Neural cell (in vitro differentiated cells): Measurements from ENCODE around the gene TFDP1. TPM values are rescaled to one million over a fixed set of nuclear protein-coding genes. Genes with fewer than 3 reads are reported as not detected.

Experiments used
- H2AFZ ChIP-seq: fragments of 200-600, 300-800 bp; sonication (generic), shearing (Covaris generic); 2 replicates; pipeline ENCODE4 v1.6.0; 2014; ENCODE audit warnings: low read depth, mild to moderate bottlenecking, antibody characterized with exemption, low read length, moderate library complexity
- H3F3A ChIP-seq: fragments of 200-600 bp; shearing (Covaris generic); 2 replicates; pipeline ENCODE4 v1.6.1; 2016; ENCODE audit warnings: mild to moderate bottlenecking, moderate library complexity, mixed read lengths, antibody characterized with exemption, low read length; ENCODE audit not compliant: insufficient read depth, poor library complexity, severe bottlenecking
- H3K27ac ChIP-seq: fragments of 200-600, 300-800 bp; sonication (generic), shearing (Covaris generic); 2 replicates; pipeline ENCODE4 v1.5.1; 2014; ENCODE audit warnings: mild to moderate bottlenecking, low read length, moderate library complexity
- H3K27me3 ChIP-seq: fragments of 300-800, 200-600 bp; sonication (generic), shearing (Covaris generic); 2 replicates; pipeline ENCODE4 v1.6.0; 2014; ENCODE audit warnings: mild to moderate bottlenecking, low read depth, low read length, moderate library complexity; ENCODE audit not compliant: insufficient read depth
- H3K36me3 ChIP-seq: fragments of 300-800, 200-600 bp; sonication (generic), shearing (Covaris generic); 2 replicates; pipeline ENCODE4 v1.5.1; 2014; ENCODE audit warnings: mild to moderate bottlenecking, antibody characterized with exemption, low read length, moderate library complexity; ENCODE audit not compliant: insufficient read depth
- H3K4me2 ChIP-seq: fragments of 300-800, 200-600 bp; sonication (generic), shearing (Covaris generic); 2 replicates; pipeline ENCODE4 v1.6.0; 2014; ENCODE audit warnings: mild to moderate bottlenecking, low read length
- H3K4me3 ChIP-seq: fragments of 300-800, 200-600 bp; sonication (generic), shearing (Covaris generic); 2 replicates; pipeline ENCODE4 v1.5.1; 2014; ENCODE audit warnings: mild to moderate bottlenecking, low read length, moderate library complexity
- H3K79me2 ChIP-seq: fragments of 200-600 bp; shearing (Covaris generic); replicated peaks from 2 replicates; pipeline ENCODE4 v1.6.0; 2014; ENCODE audit warnings: mild to moderate bottlenecking, low read length, moderate library complexity; ENCODE audit not compliant: insufficient read depth
- H3K9ac ChIP-seq: fragments of 300-800, 200-600 bp; sonication (generic), shearing (Covaris generic); 2 replicates; pipeline ENCODE4 v1.6.1; 2016; ENCODE audit warnings: mild to moderate bottlenecking, low read length, mixed read lengths
- H3K9me2 ChIP-seq: fragments of 200-600 bp; shearing (Covaris generic); 2 replicates; pipeline ENCODE4 v1.6.1; 2016; ENCODE audit warnings: mild to moderate bottlenecking, low read length, mixed read lengths; ENCODE audit not compliant: insufficient read depth
- H3K9me3 ChIP-seq: fragments of 200-600, 300-800 bp; sonication (generic), shearing (Covaris generic); 2 replicates; pipeline ENCODE4 v1.6.1; 2016; ENCODE audit warnings: mild to moderate bottlenecking, mixed run types, low read length, moderate library complexity, mixed read lengths
- H4K20me1 ChIP-seq: fragments of 200-600 bp; shearing (Covaris generic); 2 replicates; pipeline ENCODE4 v1.6.1; 2016; ENCODE audit warnings: mild to moderate bottlenecking, mixed run types; ENCODE audit not compliant: insufficient read depth
- EP300 ChIP-seq: fragments of 450-650 bp; conservative IDR thresholded peaks from 2 replicates; pipeline ENCODE4 v1.6.1; 2014; ENCODE audit warnings: antibody characterized with exemption, mild to moderate bottlenecking, moderate library complexity; ENCODE audit not compliant: poor library complexity, severe bottlenecking
- EZH2 ChIP-seq: fragments of 200-600, 300-800 bp; shearing (Covaris generic), sonication (generic); IDR thresholded peaks from 2 replicates; pipeline ENCODE4 v1.6.1; 2014; ENCODE audit warnings: antibody characterized with exemption, low read length, borderline replicate concordance, mild to moderate bottlenecking; ENCODE audit not compliant: insufficient read depth, poor library complexity, severe bottlenecking
- MXI1 ChIP-seq: fragments of 450-650 bp; conservative IDR thresholded peaks from 2 replicates; pipeline ENCODE4 v1.6.1; 2014; ENCODE audit warnings: antibody characterized with exemption, mild to moderate bottlenecking; ENCODE audit not compliant: poor library complexity, severe bottlenecking
- POLR2AphosphoS5 ChIP-seq: IDR thresholded peaks from 2 replicates; pipeline ENCODE4 v1.6.1; 2012
- RAD21 ChIP-seq: fragments of 450-650 bp; conservative IDR thresholded peaks from 2 replicates; pipeline ENCODE4 v1.6.1; 2014; ENCODE audit warnings: antibody characterized with exemption, mild to moderate bottlenecking, moderate library complexity
- SMC3 ChIP-seq: fragments of 450-650 bp; conservative IDR thresholded peaks from 2 replicates; pipeline ENCODE4 v1.6.1; 2014; ENCODE audit warnings: antibody characterized with exemption, mild to moderate bottlenecking, moderate library complexity; ENCODE audit not compliant: poor library complexity
- TAF1 ChIP-seq: IDR thresholded peaks from 2 replicates; pipeline ENCODE4 v1.6.1; 2012; ENCODE audit warnings: low read depth
- polyA minus RNA-seq: library from RNA; depleted of rRNA, polyadenylated mRNA; stranded (reverse); fragments of >200 nt; gene quantifications from 2 replicates; pipeline ENCODE4 v1.2.3, GENCODE V29; 2014
- polyA plus RNA-seq: library from polyadenylated mRNA; depleted of rRNA; stranded (reverse); fragments of >200 nt; gene quantifications from 2 replicates; pipeline ENCODE4 v1.2.3, GENCODE V29; 2014
- TF ChIP-seq, protein P1 (sequence below): IDR thresholded peaks from 2 replicates; pipeline ENCODE4 v1.6.1; 2012; ENCODE audit warnings: borderline replicate concordance
- TF ChIP-seq, protein P2 (sequence below): fragments of 450-650 bp; IDR thresholded peaks from 2 replicates; pipeline ENCODE4 v1.5.1; 2014; ENCODE audit warnings: antibody characterized with exemption, mild to moderate bottlenecking, moderate library complexity; ENCODE audit not compliant: poor library complexity, severe bottlenecking

TFDP1 gene, protein sequence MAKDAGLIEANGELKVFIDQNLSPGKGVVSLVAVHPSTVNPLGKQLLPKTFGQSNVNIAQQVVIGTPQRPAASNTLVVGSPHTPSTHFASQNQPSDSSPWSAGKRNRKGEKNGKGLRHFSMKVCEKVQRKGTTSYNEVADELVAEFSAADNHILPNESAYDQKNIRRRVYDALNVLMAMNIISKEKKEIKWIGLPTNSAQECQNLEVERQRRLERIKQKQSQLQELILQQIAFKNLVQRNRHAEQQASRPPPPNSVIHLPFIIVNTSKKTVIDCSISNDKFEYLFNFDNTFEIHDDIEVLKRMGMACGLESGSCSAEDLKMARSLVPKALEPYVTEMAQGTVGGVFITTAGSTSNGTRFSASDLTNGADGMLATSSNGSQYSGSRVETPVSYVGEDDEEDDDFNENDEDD
- polyA plus RNA-seq (81.2 and 81.4 TPM in 2 replicates), polyA minus RNA-seq (42.9 and 46.9 TPM in 2 replicates)

DNA sequence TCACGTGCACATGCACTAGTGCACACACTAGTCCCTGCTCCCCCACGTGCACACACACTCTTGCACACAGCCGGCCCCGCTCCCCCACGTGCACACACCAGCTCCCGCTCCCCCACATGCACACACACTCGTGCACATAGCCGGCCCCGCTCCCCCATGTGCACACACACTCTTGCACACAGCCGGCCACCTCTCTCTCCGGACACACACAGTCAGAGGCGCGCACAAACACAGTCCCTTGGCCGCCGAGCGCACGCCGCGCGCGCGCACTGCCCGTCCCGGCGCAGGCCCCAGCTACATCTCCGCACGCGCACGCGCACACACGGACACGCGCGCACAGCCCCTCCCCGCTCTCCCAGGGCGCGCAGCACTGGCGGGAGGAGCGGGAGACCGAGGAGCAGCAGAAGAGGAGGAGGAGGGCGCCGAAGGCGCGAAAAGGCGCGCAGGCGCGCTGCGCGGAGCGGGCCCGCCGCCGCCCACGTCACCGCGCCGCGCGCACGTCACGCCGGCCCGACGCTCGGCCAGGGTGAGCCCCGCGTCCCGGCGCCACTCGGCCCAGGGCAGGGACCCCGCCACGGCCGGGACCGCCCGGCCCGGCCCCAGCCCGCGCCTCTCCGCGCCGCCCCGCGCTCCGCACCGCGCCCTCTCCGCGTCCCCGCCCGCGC lies at the start of gene TFDP1:
TFDP1 (plus strand) TSS at position 549 of the 665 bp plus-strand sequence. CDS start 1,085 bp downstream, outside the sequence.
- Histone ChIP-seq H3K36me3 (no peaks in the 10 kb centered on the region), H3K4me3 (peak within 1 kb of the TSS; percentile 76), H3F3A (no peaks in the 10 kb centered on the region), H3K79me2 (peaks cover 28% of the 10 kb centered on the region), H3K4me2 (peak within 1 kb of the TSS; percentile 70), H3K27me3 (no peaks in the 10 kb centered on the region), H3K27ac (peak within 1 kb of the TSS; percentile 42), H3K9me2 (no peaks in the 10 kb centered on the region), H4K20me1 (no peaks in the 10 kb centered on the region), H3K9ac (peak within 1 kb of the TSS; percentile 69), H2AFZ (peak within 1 kb of the TSS; percentile 69), H3K9me3 (no peaks in the 10 kb centered on the region)
- TF ChIP-seq TAF1 (peak; percentile 19), EZH2 (no peak), POLR2AphosphoS5 (peak; percentile 61), RAD21 (peak; percentile 48), MXI1 (peak; percentile 87), SMC3 (peak; percentile 50), EP300 (peak; percentile 44)
- TF ChIP-seq, protein P1, sequence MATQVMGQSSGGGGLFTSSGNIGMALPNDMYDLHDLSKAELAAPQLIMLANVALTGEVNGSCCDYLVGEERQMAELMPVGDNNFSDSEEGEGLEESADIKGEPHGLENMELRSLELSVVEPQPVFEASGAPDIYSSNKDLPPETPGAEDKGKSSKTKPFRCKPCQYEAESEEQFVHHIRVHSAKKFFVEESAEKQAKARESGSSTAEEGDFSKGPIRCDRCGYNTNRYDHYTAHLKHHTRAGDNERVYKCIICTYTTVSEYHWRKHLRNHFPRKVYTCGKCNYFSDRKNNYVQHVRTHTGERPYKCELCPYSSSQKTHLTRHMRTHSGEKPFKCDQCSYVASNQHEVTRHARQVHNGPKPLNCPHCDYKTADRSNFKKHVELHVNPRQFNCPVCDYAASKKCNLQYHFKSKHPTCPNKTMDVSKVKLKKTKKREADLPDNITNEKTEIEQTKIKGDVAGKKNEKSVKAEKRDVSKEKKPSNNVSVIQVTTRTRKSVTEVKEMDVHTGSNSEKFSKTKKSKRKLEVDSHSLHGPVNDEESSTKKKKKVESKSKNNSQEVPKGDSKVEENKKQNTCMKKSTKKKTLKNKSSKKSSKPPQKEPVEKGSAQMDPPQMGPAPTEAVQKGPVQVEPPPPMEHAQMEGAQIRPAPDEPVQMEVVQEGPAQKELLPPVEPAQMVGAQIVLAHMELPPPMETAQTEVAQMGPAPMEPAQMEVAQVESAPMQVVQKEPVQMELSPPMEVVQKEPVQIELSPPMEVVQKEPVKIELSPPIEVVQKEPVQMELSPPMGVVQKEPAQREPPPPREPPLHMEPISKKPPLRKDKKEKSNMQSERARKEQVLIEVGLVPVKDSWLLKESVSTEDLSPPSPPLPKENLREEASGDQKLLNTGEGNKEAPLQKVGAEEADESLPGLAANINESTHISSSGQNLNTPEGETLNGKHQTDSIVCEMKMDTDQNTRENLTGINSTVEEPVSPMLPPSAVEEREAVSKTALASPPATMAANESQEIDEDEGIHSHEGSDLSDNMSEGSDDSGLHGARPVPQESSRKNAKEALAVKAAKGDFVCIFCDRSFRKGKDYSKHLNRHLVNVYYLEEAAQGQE = peak; percentile 50
- TF ChIP-seq, protein P2, sequence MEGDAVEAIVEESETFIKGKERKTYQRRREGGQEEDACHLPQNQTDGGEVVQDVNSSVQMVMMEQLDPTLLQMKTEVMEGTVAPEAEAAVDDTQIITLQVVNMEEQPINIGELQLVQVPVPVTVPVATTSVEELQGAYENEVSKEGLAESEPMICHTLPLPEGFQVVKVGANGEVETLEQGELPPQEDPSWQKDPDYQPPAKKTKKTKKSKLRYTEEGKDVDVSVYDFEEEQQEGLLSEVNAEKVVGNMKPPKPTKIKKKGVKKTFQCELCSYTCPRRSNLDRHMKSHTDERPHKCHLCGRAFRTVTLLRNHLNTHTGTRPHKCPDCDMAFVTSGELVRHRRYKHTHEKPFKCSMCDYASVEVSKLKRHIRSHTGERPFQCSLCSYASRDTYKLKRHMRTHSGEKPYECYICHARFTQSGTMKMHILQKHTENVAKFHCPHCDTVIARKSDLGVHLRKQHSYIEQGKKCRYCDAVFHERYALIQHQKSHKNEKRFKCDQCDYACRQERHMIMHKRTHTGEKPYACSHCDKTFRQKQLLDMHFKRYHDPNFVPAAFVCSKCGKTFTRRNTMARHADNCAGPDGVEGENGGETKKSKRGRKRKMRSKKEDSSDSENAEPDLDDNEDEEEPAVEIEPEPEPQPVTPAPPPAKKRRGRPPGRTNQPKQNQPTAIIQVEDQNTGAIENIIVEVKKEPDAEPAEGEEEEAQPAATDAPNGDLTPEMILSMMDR = peak; percentile 12

DNA sequence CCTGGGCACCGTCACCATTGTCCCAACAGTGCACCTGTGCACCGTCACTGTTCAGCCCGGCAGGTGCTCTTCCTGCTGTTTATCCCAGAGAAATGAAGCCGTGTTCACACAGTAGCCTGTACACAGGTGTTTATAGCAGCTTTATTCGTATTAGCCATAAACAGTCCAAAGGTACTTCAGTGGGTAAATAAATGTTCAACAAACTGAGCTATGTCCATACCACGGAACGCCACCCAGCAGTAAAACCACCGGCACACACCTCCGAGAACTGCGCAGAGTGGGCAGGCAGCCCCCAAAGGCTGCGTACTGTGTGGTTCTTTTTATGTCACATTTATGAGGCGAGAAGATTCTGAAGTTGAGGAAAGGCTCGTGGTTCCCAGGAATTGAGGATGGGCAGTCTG lies 49.2 kb upstream of the TFDP1 start:
- Histone ChIP-seq H3K9me2 (no peaks in the 10 kb centered on the region), H3K27me3 (no peaks in the 10 kb centered on the region), H3K79me2 (no peaks in the 10 kb centered on the region), H2AFZ (no peak overlapping the region), H3K9me3 (no peaks in the 10 kb centered on the region), H3F3A (no peaks in the 10 kb centered on the region), H4K20me1 (no peaks in the 10 kb centered on the region), H3K9ac (no peak overlapping the region), H3K4me2 (no peak overlapping the region), H3K4me3 (no peak overlapping the region), H3K36me3 (peaks cover 7% of the 10 kb centered on the region), H3K27ac (no peak overlapping the region)
- TF ChIP-seq SMC3 (no peak), MXI1 (no peak), POLR2AphosphoS5 (no peak), TAF1 (no peak), EP300 (no peak), RAD21 (no peak), EZH2 (no peak)
- TF ChIP-seq, protein P2 = no peak
- TF ChIP-seq, protein P1 = no peak
